Measurements from ENCODE around the gene RGS3.

DNA sequence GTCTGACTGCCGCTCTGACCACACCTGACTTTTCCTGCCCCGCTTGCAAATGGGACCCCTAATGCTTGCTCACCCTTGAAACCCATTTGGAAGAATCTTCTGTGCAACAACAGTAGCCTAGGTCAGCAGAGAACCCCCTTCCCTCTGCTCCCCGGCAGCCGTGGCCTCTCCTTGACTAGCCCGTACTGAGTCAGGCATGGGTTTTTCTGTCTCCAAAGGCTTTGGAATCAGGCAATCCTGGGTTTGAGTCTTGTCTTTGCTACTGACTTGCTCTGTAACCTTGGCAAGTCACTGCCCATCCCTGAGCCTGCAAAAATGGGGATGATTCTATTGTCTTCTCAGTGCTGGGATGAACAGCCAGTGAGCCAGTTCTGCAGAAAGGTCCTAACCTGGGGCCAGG, 135.4 kb downstream of the RGS3 start:
- TF ChIP-seq, protein P1, sequence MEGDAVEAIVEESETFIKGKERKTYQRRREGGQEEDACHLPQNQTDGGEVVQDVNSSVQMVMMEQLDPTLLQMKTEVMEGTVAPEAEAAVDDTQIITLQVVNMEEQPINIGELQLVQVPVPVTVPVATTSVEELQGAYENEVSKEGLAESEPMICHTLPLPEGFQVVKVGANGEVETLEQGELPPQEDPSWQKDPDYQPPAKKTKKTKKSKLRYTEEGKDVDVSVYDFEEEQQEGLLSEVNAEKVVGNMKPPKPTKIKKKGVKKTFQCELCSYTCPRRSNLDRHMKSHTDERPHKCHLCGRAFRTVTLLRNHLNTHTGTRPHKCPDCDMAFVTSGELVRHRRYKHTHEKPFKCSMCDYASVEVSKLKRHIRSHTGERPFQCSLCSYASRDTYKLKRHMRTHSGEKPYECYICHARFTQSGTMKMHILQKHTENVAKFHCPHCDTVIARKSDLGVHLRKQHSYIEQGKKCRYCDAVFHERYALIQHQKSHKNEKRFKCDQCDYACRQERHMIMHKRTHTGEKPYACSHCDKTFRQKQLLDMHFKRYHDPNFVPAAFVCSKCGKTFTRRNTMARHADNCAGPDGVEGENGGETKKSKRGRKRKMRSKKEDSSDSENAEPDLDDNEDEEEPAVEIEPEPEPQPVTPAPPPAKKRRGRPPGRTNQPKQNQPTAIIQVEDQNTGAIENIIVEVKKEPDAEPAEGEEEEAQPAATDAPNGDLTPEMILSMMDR (IDR thresholded peaks at IDR 0.05; ENCODE audit: low read length): no peak
- no peak for TF ChIP-seq EZH2 (IDR thresholded peaks at IDR 0.05; ENCODE audit: borderline replicate concordance, low read length)
